A172 (cell line): ENCODE results near the gene LIPN. TPM values are rescaled to one million over a fixed set of nuclear protein-coding genes. Genes with fewer than 3 reads are reported as not detected.
A peak's percentile ranks its signal among the peaks of the same experiment; 100 is the strongest.

Experiments used
- DNase-seq: peaks from one replicate; pipeline ENCODE4 v3.0.0-alpha.2; 2015; ENCODE audit warnings: low spot score
- total RNA-seq: library from RNA; depleted of rRNA; stranded (reverse); fragments of >200 nt; shearing (Covaris generic); gene quantifications from 2 replicates; pipeline ENCODE4 v1.2.3, GENCODE V29; 2014

LIPN gene
- total RNA-seq, 1 experiment from 2014 or later, result not detected

DNA sequence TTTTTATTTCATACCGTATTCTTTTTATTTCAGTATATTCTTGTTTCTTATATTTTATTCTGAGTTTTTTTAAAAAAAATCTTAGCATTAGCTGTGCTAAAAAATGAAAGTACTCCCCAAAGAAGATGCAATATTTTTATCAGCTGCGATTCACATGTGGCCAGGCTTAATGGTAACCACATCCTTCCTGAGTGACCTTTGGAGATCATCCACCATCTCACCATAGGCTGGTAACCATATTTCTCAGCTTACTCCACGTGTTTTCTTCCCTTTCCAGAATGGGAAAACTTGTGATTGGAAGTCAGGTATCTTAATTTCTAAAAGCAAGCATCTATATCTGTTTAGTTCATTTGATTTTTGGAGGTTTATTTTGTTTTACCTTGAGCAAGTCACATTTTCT lies 23.9 kb downstream of the LIPN start:
- peak; percentile 59 for DNase-seq

GRCh38 chr10:88786032-88786770 lies 26.4 kb downstream of the LIPN start:
- DNase-seq, result no peak

DNA sequence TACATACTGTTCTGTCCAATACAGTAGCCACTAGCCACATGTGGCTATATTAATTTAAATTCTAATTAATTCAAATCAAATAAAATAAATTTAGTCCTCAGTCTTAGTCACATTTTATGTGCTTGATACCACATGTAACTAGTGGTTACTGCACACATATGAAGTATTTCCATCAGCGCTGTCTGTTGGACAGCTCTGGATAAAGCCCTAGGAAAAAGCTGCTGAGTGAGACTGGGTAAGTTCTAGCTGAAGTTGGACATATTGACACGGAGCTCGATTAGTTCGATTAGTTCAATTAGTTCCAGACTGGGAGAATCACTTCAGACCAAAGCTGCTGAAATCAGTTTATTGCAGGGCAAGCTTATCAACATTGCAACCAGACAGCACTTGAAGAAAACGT lies 27.6 kb downstream of the LIPN start:
- DNase-seq, result no peak

GRCh38 chr10:88788924-88789323 lies 29.1 kb downstream of the LIPN start:
- DNase-seq, result no peak

DNA sequence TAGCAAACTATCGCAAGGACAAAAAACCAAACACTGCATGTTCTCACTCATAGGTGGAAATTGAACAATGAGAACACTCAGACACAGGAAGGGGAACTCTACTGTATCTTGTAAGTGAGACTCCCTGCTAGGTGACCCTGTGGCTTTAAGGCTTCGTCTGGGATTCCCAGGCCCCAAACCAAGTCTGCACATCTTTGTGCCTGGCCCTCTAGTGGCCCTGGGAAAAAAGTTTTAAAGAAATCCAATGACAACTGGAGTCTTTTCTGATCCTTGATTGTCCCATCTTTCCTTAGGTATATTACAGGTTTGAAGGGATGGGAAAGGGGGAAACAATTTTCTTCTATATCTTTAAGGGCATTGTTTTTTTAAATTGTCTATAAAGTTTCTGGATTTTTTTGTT lies 32.1 kb downstream of the LIPN start:
- peak; percentile 44 for DNase-seq

GRCh38 chr10:88792661-88793060 lies 32.8 kb downstream of the LIPN start:
- peak; percentile 55 for DNase-seq

DNA sequence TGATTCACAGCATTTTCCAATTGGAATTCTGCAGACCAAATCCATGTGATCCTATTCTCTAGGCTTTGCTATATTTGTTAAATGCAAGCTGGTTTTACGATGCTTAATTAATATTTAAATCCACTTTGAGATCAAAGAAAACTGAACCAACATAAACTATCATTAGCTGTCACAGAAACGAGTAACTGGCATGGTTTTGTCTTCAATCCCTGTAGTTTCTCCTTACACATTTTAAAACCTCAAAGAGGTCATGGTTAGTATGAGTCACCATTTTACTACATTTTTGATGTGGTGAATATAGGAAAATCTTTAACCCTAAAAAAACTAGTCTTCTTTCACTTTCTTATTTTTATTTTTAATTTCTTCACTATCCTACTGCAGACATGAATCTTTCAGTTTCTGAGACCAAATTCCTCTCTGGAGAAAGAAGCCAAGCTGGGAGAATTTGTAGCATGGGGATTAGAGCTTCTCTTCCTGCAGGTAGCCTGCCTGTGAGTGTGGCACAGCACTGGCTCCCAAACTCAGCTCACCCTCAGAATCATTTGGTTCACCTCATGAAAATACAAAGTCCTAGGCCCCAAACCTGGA lies 34.0 kb downstream of the LIPN start:
- DNase-seq, result peak; percentile 65

GRCh38 chr10:88794731-88795130 lies 34.9 kb downstream of the LIPN start:
- DNase-seq, result no peak

DNA sequence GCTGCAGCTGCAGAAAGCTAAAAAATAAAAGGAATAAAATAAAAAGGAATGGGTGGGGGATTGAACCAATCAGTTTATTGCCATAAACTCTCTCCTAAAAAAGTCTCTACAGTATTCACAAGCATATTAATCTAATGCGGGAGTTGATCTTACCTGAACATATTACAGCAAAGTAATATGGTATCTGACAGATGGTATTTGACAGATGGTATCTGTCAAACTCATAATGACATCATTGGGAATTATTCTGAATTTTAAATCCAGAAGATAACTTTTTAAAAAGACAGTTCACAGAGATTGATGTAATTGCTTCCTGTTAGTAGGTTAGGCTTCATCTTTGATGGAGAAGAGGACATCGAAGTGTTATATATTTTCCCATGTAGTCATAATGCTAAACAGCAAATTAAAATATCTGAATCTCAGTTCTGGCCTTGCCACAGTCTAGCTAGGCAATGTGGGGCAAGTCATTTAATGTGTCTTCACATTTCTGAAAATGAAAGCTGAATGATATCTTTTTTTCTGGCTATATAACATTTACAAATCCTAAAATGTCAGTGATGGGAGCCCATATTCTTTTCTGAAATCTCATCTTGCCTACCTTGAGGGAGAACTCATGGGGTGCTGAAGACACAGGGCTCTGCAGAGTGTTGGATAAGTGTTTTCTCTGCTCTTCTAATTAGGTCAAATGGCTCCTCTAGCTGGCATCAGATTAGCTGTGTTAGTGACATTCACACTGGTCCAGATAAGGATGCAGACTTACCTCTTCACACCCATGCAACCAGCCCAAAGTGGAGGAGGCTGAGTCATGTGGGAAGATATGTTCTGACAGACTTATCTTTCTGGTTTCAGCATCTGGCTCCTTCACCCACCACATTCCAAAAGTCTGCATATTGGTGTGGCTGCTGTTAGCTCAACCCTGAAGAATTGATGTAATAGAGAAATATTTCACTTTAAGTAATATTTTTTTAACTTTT lies 40.6 kb downstream of the LIPN start:
- peak; percentile 33 for DNase-seq

DNA sequence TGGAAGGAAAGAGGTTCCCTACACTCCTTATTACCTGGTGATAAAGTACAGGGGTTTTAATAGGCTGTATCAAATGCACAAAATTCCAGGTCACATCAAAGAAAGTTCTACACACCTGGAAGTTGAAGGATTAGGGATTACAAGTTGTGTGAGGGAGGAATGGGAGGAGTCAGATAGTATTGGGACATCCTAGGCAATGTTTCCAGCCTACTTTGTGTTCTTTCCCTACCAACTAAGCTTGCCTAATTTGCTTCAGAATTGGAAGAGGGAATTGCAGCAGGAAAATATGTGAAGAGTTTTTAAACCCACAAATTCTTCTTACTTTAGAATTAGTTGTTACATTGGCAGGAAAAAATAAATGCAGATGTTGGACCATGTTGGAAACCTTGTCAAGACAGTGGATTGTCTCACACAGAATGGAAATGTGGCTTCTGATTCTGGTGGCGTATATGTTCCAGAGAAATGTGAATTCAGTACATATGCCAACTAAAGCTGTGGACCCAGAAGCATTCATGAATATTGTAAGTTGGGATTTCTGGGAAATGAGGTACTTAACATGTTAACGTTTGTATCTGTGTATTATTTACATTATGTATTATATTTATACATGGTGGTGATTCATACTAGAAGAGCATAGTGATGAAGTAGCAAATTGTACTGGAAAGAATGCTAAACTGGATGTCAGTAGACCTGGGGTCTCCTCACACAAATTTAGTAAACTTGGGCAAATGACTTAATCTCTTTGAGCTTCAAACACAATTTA lies 42.9 kb downstream of the LIPN start, which contains the start of gene LIPM:
TSS of gene LIPM (plus strand) at position 208 of the 763 bp plus-strand sequence. CDS start at position 375, 167 bp downstream.
- DNase-seq, result no peak

- no peak for DNase-seq
Observed at GRCh38 chr10:88803641-88804040, 43.8 kb downstream of the LIPN start.

DNA sequence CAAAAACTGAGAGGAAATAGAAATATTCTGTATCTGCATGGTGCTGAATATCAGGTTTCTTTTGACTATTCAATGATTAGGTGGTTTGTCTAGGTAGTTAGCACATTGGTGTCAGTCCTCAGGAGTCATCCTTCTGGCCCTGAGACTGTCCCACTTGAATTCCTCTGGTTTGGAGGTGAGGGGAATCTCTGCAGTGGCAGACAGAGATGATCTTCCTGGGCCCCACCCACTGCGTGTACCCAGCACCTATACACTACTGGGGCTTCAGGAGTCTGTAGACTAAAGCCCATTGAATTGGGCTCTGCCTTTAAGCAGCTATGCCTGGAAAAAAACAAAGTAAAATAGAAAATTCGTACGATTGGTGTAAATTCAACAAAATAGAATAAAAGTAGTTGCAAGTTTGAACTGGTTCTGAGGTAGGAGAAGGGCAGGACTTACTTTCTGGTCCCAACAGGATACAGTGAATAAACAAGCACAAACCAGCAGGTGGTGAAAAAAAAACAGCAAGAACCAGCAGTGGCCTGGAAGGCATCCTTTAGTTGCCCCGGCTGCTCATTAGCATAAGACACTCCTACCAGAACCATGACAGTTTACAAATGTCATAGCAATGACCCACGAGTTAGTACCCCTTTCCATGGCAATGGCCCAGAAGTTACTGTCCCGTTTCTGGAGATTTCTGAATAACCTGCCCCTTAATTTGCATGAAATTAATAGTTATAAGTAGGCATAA lies 44.4 kb downstream of the LIPN start:
- DNase-seq, result no peak

GRCh38 chr10:88805361-88805760 lies 45.5 kb downstream of the LIPN start:
- DNase-seq, result no peak

GRCh38 chr10:88805924-88806323 lies 46.1 kb downstream of the LIPN start:
- no peak for DNase-seq

- no peak for DNase-seq
Observed at GRCh38 chr10:88809621-88810020, 49.8 kb downstream of the LIPN start.

DNA sequence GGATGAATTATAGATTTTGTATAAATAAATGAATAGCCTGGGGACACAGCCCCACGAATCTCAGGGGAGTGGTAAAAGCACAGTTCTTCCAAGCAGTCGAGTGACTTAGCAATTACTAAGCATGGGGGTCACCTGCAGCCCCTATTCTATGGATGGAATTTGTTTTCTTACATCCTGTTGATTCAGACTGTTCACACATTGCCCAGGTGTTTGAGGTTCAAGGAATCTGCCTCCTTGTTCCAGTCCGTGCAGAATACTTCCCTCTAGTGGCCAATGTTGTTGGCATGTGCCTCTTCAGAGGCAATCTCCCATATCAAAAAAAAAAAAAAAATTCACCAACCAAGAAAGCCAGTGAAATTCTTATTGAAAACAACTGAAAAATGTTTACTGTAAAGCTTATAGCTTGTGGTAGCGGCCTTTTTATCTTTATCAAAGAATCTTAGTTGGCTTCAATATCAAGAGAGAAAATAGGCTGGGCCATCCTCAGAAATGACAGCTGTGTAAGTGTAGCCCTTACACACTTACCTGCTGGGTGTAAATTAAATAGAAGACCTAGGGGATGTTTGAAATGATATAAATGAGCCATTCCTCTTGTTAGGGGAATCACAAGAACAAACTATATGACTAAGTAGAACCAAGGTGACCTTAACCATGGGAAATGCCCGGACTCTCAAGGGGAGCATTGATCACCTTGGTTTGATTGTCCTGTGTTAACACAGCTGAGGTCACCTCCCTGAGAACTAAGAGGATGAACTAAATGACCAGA lies 50.6 kb downstream of the LIPN start:
- DNase-seq, result peak; percentile 52

- no peak for DNase-seq
Observed at GRCh38 chr10:88813200-88813599, 53.4 kb downstream of the LIPN start.

DNA sequence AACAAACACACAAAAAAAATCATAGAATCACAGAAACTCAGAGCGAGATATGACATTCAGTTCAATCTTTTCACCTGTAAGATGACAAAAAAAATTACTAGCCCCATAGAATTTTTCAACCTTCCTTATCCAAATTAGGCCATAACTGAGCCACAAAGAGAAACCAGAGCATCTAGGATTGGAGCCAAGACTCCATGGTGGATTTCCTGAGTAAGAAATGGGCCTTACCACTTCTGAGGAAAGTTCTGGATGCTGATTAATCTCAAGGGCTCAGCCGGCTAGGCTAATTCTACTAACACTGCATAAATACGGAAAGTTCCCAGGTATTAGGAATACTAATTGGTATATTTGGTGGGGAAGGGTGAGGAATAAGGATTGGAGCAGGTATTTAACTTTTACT lies 59.5 kb downstream of the LIPN start:
- DNase-seq, result no peak

DNA sequence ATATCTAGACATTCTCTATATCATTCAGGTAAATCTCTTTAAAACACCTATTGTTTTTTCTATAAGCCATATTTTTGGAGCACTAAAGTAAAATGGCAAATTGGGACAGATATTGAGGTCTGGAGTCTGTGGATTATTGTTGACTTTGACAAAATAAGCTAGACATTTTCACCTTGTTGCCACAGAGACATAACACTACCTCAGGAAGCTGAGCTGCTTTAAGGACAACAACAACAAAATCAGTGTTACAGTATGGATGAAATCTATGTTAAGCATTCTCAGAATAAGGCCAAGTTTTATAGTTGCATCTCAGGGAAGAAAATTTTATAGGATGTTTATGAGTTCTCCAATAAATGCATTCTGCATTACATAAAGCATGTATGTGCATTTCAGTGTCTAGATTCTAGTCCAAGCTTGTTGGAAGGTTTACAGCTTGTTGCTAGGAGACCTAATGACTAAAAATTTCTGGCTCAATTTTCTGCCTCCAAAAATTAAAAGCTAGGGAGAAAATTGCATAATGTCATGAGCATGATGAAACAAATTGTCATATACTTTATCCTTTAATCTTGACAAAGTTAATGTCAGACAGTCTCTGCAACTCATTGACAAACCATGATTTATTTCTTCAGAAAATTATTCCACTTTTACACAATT lies 61.1 kb downstream of the LIPN start:
- no peak for DNase-seq

DNA sequence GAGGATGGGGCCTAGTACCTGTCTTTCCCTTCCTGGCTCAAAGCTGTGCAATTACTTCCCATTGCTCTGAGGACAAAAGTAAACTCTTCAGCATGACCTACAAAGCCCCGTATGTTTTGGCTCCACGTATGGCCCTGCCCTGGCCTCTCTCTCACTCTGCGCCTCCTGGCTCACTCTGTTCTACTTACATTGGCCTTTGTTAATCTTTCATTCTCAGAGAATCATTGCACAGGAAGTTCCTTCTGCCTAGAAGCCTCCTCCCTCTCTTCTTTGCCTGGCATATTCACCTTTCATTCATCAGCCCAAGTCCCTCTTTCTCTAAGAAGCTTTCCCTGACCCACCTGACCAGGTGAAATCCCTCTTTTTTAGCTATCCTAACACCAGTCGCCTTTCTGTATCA lies 66.6 kb downstream of the LIPN start:
- DNase-seq, result no peak
